Astrocyte (in vitro differentiated cells and primary cell): Measurements from ENCODE around the gene DIP2A.

ENCODE experiments used
- CTCF ChIP-seq: IDR thresholded peaks from 2 replicates; pipeline ENCODE4 v1.5.1; 2011; ENCODE audit warnings: low read depth, mild to moderate bottlenecking, inconsistent platforms, low read length, moderate library complexity; ENCODE audit not compliant: insufficient read depth
- EZH2 ChIP-seq: IDR thresholded peaks from 2 replicates; pipeline ENCODE4 v1.6.1; 2012; ENCODE audit warnings: mild to moderate bottlenecking, low read length, inconsistent platforms; ENCODE audit not compliant: insufficient read depth

- TF ChIP-seq CTCF (no peak), EZH2 (no peak)
Observed at GRCh38 chr21:46607636-46608035, 148.9 kb downstream of the DIP2A start.
